ENCODE results near the gene HIF3A.

HIF3A gene

DNA sequence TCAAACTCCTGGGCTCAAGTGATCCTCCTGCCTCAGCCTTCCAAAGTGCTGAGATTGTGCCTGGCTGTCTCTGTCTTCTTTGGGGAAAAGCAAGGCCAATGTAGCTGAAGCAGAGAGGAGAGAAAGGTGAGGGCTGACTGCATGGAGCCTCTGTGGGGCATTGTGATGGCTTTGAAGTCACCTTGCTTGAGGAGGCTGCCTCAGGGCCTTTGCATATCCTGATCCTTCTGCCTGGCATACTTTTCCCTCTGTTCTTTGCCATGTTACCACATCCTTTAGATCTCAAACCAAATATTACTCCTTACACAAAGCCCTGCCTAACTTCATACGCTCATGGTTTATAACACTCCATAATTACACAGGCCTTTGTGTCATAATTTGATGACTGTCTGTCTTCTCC is 40.6 kb downstream of the HIF3A start:
- no peak for DNase-seq

DNA sequence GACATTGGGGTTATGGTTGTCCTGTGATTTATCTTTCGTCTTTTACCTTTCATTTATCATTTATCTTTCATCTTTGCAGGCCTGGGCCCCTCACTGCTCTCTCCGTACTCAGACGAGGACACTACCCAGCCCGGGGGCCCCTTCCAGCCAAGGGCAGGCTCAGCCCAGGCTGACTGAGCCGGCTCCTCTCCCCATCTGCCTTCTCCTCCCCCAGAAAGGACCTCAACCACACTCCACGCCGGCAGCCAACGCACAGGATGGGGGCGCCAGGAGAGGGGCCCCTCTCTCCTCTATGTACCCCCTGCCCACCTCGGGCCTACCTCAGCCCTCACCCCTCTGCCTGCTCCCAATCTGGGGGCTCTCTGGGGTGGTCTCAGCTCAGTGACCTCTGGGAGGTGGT is 42.6 kb downstream of the HIF3A start:
- no peak for DNase-seq

DNA sequence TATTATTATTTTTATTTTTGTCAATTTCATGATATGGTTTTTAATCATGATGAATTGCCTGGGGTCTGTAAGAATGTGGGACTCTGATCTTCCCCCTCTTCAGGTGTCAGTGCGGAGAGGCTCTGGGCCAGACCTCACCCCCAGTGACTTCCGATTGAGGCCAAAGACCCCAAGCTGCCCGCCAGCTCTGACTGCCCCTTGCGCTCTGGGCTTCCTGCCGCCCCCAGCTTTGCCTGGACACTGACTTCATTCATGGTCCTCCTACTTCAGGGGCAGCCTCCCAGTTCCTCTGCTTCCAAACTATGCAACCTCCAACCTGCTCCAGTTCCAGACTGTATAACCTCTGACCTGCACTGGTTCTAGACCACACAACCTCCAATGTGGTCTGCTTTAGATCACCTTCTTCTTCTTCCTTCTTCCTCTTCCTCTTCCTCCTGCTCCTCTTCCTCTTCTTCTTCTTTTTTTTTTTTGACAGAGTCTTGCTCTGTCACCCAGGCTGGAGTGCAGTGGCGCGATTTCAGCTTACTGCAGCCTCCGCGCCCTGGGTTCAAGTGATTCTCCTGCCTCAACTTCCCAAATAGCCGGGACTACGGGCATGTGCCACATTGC is 43.3 kb downstream of the HIF3A start:
- no peak for DNase-seq

DNA sequence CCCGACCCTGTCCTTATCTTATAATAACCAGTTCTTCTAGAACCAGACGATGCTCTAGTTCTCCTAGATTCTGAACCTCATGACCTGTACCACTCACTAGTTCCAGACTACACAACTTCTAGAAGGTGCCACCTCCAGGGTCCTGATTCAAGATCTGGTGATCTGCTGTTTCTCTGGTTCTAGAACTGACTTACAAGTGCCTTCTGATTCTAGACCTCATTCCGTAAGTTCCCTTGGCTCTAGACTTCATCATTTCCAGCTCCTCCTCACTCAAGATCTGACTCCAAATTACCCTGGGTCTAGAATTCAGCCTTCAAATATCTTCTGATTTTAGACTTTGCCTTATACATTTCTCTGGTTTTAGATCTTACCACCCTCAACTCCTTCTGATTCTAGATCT is 45.1 kb downstream of the HIF3A start:
- DNase-seq, result no peak

DNA sequence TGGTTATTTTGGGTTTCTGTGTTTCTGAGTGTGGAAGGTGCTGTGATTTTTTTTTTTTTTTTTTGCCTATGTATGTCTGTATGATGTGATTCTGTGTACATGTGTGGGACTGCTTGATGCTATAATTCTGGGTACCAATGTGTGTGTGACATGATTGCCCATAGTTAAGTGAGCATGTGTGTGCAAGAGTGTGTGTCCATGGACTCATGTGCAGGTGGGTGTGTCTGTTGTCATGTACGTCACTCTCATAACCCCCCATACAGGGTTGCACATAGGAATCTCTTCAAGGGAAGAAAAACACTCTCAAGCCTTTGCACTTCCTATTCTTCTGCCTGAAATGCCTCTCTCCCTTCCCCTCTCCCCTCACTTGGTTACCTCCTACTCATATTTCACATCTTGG is 47.5 kb downstream of the HIF3A start:
- no peak for DNase-seq

DNA sequence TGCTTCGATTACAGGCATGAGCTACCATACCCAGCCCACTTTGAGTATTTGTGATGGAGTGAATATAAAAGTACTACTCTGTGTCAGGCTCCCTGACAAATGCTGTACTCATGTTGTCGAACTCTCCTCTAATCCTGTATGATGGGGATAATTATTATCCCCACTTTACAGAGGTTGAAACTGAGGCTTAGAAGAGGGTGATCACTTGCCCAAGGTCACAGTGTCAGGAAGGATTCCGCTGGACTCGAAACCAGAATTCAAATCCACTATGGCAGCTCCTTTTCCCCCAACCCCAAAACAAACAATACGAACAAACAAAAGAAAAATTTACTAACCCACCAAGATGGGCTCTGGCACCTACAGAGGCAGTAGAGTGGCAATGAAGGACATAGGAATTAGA is 48.3 kb downstream of the HIF3A start:
- DNase-seq, result no peak

DNA sequence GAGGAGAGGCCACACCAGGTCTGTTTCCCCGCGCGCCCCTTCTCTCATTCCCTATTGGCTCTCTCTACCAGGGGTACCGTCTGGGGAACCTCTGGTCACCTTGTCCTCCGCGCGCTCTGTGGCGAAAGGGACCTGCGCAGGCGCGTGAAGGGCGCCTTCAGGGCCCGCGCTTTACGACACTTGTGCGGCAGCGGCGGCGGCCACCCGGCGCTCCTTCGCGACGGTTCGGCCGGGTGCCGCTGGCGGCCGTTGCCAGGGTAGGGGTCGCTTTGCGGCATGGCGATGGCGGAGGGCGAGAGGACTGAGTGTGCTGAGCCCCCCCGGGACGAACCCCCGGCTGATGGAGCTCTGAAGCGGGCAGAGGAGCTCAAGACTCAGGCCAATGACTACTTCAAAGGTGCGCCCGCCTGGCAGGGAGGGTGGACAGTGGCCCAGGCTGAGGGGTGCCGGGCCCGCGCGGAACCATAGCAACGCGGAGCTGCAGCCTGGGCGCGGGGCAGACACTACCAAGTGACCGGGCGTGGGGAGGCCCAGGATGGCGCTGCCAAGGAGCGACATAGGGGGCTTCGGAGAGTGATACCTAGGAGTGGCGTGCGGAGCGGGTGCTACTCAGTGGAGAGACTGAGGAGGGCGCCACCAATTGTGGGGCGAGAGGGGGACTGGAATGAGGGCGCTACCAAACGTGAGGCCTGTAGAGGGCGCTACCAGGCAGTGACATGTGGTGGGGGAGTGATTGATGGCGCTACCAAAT is 50.2 kb downstream of the HIF3A start, which contains the start of gene PPP5C:
TSS of gene PPP5C (plus strand) at position 267 of the 751 bp plus-strand sequence. CDS start at position 277, 10 bp downstream.
- peak; percentile 94 for DNase-seq

DNA sequence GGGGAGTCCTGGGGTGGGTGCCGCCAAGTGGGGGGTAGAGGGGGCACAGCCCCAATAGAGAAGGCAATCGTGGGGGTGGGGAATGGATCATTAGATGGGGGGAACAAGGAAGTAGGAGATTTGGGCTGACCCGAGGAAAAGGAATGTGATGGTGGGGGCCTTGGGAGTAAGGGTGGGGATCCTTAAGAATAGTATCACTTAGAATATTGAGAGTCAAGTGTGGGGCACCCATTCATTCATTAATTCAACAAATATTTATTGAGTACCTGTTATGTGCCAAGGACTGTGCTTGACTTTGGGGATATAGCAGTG is 50.7 kb downstream of the HIF3A start:
- no peak for DNase-seq

DNA sequence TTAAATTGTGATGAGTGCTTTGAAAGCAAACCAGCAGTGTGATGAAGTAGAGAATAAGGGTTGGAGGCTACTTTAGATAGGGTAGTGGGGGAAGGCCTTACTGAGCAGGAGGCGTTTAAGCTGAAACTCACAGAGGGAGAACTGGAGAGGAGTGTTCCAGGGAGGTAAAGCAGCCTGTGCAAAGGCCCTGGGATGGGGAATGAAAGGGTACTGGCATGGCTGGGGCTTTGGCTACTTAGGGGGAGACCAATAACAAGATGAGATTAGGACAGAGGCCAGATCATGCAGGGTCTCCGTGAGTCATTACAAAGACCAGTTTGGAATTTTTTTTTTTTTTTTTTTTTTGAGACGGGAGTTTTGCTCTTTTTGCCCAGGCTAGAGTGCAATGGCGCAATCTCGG is 51.1 kb downstream of the HIF3A start:
- DNase-seq, result no peak

DNA sequence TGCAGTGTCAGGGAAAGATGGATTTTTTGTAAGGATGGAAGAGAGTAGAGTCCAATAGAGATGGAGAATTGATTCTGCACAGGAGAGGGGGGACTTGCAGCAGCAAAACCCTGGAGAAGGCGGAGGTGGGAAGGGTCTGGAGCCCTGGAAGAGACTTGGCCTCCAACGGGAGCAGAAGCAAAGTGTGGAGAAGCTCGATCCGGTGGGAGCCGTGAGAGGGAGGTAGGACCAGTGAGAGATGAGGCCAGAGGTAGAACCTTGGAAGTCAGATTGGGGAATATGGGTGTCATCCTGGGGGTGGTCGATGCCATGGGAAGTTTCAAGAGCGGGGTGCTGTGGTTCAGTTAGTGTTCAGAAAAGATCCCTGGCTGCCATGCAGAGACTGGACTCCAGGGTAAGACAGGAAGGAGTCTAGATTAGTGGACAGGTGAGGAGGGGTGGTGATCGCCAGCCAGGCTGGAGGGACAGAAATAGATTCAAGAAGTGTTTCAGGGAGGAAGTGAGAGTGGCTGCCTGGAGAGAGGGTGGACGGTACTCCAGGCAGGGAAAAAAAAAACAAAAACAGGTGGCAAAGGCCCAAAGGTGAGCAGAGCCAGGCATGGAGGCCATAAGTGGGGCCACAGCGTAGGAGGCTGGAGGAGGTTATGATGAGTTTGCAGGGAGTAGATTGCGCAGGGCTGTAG is 52.6 kb downstream of the HIF3A start:
- DNase-seq, result no peak

DNA sequence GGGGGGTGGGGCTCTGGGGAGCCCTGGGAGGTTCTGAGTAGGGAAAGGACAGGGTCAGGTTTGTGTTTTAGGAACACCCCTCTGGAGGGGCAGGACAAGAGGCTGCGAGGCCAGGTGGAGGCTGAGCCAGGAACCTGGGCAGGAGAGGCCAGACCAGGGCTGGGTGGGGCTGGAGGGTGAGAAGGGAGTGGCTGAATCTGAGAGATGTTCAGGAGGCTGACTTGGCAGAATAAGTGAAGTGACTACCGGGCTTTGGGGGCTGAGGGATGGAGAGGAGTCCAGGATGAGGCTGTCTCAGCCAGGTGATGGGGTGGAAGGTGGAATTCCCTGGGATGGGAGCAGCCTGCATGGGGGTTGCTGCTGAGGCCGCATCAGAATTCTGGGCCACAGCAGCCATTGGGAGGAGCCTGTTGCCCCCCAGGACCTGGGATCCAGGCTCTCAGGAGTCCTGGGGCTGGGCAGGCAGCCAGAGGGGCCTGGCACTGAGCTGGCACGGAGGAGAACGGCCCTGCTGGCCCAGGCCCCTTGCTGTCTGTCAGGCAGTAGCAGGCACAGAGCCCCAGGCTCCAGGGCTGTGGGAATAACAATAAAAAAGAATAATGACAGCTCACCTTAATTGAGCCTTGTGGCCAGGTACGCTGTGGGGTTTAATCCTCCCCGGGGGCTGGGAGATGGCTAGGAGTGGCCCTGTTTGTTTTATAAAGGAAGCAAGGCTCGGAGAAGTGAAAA is 53.4 kb downstream of the HIF3A start:
- DNase-seq, result peak; percentile 37

DNA sequence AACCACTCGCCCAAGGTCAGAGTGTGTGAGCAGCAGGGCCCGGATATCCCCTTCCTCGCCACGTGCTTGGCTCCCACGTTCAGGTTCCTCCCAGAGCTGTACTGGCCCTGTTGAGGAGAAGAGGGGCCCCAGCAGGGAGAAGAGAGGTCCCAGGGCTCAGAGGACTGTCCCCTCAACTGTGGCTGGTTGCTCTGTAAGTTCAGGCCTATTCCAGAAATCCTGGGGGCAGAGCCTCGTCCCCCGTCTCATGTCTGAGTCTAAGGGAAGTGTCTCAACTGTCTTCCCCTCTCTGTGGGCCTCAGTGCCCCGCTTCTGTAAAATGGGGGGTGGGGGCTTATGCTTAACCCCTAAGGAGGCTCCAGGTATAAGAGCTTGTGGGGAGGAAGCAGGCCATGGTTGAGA is 53.9 kb downstream of the HIF3A start:
- peak; percentile 47 for DNase-seq

DNA sequence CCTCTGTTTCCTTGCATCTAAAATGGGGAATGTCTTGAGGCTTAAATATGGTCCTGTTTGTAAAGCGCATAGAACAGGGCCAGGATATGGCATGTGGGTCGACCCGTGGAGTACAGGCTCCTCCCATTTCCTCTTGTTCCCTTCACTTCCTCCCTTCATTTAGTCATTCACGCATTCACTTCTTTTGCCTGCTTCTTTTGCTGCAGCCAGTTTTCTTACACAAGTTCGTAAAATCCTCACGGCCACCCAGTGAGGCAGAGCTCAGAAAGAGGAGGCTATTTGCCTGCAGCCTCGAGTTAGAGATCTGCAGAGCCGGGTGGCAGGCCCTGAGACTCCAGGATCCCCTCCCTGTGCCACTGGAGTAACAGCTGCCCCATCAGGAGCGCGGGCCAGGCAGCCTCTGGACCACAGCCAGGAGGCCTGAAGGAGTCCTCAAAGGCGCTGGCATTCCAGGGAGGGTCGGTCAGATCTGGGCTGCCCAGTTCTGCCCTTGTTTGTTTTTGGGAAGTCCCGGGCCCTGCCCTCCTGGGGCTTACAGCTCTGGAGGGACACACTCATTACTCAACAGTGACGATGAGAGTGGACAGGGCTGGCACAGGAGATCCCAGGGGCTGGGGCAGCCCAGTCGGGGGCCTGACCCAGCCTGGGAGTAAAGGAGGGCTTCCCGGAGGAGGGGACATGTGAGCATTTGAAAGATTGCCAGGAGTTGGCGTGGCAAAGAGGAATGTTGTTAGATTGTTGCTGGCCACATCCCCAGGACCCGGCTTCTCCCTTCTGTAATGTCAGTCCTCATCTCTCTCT is 54.6 kb downstream of the HIF3A start:
- peak; percentile 69 for DNase-seq

DNA sequence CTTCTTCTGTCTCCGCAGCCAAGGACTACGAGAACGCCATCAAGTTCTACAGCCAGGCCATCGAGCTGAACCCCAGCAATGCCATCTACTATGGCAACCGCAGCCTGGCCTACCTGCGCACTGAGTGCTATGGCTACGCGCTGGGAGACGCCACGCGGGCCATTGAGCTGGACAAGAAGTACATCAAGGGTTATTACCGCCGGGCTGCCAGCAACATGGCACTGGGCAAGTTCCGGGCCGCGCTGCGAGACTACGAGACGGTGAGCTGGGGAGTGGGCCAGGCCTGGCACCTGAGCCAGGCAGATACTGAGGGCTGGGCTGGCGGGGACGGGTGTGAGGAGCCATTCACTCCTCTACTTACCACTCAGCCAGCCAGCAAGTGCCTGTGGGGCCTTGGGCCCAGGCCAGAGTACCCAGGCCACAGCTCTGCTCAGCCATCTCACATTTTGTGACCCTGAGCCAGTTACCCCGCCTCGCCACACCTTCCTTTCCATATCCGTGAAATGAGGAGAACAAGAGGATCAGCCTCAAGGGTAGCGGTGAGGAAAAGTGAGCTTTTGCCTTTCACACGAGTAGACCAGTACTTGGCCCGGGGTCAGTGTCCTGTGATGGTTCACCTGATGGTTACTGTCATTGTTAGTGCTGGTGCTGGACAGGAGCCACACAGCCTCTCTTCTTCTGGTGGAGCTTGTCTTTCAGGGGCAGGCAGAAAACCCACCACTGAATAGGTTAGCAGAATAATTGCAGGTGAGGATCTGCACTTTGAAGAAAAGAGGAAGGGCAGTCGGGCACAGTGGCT is 57.1 kb downstream of the HIF3A start:
- no peak for DNase-seq

DNA sequence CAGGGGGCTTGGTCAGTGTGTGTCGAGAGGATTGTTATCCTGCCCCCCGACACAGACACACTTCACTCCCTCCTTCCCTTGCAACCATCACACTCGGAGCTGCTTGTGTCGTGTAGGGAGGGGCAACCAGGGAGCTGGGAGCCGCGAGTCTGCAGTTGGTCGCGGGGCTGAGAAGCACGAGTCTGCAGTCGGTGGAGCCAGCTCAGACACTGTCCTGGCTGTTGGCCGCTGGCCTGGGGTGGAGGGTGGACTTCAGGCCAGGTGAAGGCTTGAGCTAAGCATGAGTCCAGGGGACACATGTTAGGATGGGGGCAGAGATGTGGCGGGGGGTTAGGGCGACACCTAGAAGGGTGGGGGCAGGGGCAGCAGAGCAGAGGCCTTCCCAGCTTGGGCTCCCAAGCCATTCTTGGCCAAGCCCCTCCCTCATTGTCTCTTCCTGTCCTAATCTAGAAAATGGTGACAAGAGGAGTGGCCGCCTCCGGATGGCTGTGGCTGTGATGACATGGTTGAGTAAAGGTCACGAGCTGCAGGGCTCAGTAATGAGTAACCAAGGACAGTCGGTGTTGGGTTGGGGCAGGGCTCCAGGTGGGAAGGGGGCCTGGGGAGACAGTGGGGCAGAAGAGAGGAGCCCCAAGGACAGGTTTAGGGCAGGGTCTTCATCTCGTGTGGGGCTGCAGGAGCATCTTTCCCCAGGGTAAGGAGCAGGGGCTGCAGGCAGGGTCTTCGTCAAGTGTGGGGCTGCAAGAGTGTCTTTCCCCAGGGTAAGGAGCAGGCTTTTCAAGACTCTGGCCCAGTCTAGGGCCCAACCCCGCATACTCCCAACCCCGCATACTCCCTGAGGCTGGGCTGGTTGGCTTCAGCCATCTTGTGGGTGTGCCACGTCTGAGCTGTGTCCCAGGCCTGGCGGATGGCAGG is 58.6 kb downstream of the HIF3A start:
- DNase-seq, result no peak

DNA sequence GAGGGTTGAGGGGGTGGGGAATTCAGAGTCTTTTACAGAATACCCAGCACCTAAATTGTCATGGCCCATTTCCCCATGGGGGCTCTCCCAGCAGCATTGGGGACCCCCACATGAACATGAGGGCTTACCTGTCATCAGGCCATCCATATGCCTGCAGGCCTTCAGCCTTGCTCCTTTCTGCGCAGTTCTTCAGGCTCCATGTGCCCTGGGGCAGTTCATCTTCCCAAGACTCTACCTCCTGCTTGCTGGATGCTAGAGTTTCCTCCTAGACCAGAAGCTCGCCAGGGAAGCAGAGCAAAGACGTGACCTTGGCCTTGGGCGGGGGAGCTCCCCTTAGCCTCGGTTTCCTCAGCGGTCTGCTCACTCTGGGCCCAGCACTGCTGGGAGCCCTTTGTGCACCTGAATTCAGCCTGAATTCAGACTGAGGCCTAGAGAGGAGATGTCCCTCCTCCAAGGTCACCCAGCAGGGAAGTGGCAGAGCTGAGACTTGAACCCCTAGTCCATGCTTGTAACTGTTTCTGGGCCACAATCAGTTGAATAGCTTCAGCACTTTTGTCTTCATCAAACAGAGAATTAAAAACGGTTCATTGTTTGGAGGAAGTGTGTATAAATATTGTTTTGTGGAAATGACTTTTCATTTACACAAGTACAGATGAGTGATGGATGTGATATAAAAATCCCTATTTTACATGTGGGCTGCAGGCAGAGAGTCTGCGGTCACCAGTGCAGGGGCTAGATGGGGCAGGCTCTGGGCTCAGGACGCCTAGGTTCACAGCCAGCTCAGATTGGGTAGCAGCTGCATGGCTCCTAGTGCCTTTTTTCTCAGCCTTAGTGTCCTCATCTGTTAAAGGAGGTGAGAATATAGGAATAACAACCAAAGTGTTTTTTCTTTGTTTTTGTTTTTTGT is 59.6 kb downstream of the HIF3A start:
- no peak for DNase-seq

DNA sequence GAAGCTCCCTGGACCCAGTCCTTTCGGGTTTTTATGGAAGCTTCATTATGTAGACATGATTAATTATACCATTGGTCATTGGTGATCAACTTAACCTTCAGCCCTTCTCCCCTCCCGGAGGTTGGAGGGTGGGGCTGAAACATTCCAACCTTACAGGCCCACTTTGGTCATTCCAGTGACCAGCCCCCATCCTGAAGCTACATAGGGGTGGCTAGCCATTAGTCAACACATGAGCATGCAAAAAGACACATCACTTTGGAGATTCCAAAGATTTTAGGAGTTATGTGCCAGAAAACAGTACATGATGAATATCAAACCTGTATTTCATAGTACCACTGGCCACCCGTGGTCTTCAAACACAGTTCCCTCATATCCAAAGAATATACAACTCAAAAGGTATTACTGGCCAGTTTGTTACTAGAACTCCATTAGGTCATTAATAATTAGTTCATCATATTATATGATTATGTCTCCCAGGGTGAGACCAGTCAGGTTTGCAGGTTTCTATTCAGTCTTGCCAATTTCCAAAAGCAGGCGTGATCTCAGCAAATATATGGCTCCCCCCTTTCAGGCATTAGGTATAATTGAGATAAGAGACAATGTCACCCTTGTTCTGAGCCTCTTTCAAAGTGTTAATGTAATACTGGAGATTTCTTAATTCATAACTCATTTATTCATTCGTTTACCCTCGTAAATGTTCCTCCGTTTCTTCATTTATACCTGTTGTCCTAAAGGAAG is 61.2 kb downstream of the HIF3A start:
- DNase-seq, result no peak

DNA sequence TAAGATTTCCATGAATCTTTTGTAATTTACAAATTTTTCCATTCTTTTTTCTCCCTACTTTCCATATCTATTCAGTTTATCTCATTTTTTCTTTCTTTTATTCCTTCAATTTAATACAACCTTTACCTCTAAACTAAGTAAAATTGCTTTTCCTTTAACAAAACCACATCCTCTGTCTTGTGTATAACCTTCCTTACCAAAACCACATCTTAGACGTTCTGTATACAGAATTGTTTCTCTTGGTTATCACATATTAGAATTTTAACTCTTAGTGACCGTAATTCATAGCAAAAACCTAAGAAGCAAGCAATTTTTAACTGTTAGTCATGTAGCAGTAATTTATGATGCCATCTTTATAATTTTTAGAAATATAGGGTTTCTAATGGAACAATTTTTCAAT is 65.1 kb downstream of the HIF3A start:
- peak; percentile 23 for DNase-seq

DNA sequence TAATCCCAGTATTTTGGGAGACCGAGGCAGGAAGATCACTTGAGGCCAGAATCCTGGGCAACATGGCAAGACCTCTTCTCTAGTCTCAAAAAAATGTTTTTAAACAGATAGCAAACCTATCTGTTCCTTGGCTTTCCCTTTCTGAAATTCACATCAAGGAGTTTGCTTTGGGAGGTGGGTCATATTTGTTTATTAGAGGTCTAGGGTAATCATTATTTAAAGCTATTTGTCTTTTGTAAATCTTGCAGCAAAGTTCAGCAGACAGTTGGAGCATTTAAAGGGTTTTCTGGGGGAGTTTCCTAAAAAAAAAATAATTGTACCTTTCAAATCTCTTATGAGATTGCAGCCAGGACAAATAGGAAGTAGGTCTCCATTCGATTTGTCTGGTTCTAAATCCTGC is 67.5 kb downstream of the HIF3A start:
- no peak for DNase-seq
